HG02870 (cell line): Measurements from ENCODE around the gene UBP1.
A peak's percentile ranks its signal among the peaks of the same experiment; 100 is the strongest.
"Not testable (repeated sequence)": the region's sequence is repeated elsewhere in the genome, so short reads cannot be mapped to it uniquely, and the experiment has no call there.

Source experiments
- ATAC-seq: cut with Tn5 transposase; IDR thresholded peaks from one replicate; pipeline ENCODE4 v1.9.1; 2021; ENCODE audit warnings: mild to moderate bottlenecking, moderate library complexity; ENCODE audit not compliant: unreplicated experiment

UBP1 gene

GRCh38 chr3:33437556-33438283 lies 2.5 kb downstream of the UBP1 start:
- no peak for ATAC-seq

- no peak for ATAC-seq
These were observed 6.4 kb downstream of the UBP1 start for GRCh38 chr3:33433843-33434242.

DNA sequence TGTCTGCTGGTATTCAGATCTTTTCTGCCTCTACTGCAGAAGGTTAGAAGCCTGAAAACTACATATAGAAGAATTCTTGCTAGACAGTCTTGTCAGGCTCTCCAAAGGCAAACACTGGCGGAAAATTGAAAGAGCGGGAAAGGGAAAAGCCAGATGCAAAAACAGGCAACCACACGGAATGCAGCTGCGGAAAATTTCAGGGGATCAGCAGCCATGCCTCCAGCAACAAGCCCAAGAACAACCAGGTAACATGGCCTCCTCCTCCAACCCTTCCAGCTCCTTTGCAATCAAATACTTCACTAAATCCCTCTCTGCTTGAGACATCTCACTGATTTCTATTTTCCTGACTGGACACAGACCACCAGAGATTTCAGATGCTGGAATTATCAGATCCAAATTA lies 9.6 kb downstream of the UBP1 start:
- ATAC-seq: no peak

- ATAC-seq: no peak
These were observed 10.1 kb downstream of the UBP1 start for GRCh38 chr3:33430061-33430460.

DNA sequence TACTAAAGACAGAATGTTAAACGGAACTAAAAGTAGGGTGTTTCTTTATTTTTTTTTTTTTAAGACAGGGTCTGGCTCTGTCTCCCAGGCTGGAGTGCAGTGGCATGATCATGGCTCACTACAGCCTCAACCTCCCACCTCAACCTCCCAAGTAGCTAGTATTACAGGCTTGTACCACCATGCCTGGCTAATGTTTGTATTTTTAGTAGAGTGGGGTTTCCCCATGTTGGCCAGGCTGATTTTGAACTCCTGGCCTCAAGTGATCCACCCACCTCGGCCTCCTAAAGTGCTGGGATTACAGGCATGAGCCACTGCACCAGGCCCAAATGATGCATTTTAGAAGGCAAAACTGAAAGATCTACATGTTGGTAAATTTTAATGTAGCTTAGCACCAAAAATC lies 10.9 kb downstream of the UBP1 start:
- not testable (repeated sequence) for ATAC-seq

- ATAC-seq: no peak
These were observed 11.5 kb downstream of the UBP1 start for GRCh38 chr3:33428734-33429133.

GRCh38 chr3:33426630-33427317 lies 13.4 kb downstream of the UBP1 start:
- ATAC-seq: no peak

DNA sequence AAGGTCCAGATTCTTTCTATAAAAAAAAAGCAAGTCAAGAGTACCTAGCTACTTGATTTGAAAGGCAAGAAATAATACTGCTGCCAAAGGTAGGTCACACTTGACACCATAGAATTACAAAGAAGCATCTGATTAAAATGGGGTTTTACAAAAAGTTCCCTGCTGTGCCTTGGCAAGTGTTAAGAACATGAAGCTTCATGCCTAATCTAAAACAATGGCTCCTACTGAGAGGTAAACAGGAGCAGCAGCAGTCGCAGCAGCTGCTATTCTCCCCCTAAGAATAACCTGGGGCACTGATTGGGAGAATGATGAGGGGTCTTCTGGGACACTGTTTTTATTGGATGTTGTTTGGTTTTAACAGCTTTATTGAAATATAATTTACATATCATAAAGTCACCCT lies 14.1 kb downstream of the UBP1 start:
- no peak for ATAC-seq

DNA sequence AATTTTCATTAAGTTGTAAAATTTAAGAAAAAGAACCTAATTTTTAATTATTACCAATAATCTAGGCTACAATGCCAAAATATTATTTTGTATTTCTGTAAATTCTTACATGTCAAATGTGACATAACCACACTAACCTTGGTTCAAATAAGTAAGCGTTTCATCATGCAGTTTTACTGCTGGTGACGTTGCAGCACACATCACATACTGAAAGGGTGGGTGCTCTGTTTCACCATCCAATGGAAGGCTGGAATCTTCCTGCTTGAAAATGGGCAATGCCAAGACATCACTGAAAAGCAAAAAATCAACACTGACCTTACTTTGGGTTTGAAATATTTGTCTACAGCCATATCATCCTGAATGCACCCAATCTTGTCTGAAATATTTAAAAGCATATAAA lies 14.8 kb downstream of the UBP1 start:
- no peak for ATAC-seq

DNA sequence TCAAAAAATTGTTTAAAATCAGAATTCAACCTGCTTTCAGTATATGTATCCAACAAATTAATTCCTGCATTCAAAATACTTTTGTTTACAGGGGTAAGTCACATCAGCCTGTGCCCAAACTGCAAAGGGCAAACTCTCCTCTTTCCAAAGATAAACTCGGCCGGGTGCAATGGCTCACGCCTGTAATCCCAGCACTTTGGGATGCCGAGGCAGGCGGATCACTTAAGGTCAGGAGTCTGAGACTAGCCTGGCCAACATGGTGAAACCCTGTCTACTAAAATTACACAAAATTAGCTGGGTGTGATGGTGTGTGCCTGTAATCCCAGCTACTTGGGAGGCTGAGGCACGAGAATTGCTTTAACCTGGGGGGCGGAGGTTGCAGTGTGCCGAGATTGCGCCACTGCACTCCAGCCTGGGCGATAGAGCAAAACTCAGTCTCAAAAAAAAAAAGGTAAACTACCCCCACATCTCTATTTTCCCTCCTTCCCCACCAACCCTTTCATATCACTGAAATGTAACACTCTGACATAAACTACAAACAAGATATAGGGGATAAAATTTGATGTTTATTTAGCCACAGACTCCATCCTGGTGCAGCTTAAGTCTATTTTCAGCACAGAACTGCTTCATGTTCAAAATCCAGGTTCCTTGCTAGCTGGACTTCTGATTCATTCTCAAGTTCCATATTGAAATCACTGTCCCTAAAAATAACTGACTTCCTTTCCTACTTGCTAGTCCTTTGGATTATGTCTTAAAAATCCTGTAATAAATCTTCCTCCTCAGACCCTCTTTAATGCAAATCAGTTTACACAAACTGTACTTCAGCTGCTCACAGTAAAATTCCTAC lies 15.4 kb downstream of the UBP1 start:
- ATAC-seq: no peak

DNA sequence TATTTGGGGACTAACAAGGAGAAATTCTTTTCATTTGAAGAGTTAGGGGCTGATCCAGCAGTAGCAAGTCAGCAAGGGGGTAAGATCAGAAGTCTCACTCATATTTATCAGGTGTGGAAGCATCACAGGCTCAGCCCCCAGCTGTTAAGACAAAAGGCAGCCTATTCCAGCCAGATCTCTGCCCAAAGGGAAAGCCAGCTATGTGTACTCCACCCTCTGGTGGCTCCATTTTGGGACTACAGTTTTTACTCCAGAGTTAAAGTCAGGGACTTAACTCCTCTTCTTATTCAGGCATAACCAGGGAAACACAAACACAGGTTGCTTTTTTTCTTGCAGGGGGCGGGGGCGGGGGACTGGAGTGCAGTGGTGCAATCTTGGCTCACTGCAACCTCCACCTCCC lies 19.2 kb downstream of the UBP1 start:
- ATAC-seq: no peak

DNA sequence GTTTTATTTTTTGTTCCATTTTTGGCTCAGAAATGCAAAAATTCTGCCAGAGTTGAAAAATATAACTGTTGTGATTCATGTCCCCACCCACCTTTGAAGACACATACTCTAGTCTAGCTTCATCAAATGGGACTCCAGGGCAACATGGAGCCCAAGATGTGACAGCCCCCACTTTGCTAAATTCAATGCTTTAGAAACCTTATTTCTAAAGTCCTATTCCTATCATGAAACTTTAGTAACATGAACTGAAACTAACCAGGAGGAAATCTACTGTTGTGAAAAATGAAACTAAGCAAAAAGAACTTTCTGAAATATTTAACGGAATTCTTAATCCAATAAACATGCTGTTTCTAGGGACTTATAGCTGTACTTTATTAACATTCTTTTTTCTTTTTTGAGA lies 20.3 kb downstream of the UBP1 start:
- ATAC-seq: peak; percentile 59

DNA sequence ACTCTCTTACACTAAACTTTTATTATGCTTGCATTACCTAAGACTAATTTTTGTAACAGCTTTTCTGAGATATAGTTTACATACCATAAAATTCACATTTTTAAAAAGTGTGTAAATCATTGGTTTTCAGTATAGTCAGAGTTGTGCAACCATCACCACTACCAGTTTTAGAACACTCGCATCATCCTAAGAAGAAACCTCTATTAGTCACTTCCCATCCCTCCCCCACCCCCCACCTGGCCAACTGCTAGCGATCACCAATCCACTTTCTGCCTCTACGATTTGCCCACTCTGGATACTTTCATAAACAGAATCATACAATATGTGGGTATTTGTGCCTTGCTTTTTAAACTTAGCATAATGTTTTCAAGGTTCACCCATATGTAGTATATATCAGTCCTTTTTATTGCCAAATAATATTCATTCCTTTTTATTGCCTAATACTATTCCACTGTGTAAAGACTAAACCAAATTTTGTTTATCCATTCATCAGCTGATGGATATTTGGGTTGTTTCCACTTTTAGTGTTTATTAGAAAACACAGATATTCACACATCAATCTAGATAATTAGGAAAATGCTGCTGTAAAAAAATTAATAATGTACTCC lies 23.0 kb downstream of the UBP1 start:
- no peak for ATAC-seq

- ATAC-seq: not testable (repeated sequence)
These were observed 29.4 kb downstream of the UBP1 start for GRCh38 chr3:33410816-33411215.

DNA sequence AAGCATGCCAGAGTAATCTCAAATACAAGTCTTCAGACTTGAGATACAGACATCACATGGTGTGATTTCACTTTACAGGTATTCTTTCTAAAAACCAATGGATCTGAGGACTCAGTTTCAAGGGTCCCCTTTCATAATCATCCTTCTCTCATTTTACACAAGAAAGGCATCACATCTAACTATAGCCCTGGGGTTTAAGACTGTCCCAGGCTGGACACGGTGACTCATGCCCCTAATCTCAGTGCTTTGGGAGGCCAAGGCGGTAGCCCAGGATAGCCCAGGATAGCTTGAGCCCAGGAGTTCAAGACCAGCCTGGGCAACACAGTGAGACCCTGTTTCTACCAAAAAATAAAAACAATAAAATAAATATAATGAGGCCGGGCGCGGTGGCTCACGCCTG lies 36.4 kb downstream of the UBP1 start:
- no peak for ATAC-seq

GRCh38 chr3:33402936-33403335 lies 37.3 kb downstream of the UBP1 start:
- ATAC-seq: no peak

GRCh38 chr3:33401781-33402180 lies 38.4 kb downstream of the UBP1 start:
- no peak for ATAC-seq

- no peak for ATAC-seq
These were observed 41.8 kb downstream of the UBP1 start for GRCh38 chr3:33398410-33398809.

DNA sequence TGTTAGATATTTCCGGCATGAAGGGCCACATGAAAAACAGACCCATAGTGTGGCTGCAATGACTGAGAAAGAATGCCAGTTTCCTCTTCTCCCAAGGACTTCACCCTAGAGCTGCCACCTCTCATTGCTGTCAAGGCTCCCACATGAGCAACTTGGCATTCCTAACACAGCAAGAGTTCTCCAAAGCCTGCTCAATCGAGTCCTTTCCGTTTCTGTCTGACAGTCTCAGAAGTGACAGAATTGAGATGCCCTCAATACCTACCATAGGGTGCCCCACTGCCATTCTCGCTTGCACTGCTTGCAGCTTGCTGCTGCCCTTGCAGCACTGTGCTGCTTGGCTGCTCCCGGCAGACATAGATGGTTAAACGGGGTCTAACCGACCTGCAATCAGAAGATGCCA lies 44.3 kb downstream of the UBP1 start:
- ATAC-seq: no peak

DNA sequence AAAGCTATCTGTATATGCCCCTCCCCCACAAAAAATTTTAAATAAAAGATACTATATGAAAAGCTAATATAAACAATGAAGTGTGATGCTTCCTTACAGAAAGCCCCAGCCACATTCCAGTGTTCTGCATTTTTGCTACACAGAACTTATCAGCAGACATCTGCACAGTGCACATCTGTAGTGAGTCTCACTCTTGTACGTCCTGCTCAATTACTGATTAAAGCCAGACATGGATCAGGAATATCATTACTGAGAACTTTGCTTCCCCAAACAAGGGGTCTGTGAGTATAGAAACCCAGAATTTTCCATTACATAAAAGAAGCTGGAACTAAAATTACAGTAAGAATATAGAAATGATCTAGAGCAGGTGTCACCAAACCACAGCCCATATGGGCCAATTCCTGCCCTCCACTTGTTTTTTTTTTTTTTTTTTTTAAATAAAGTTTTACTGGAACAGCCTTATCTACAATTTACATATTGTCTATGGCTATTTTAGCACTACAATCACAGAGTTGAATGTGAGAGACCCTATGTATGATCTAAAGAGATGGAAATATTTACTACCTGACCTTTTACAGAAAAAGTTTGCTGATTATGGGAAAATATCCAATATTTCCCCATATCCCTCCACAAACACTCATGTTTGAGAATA lies 45.7 kb downstream of the UBP1 start:
- ATAC-seq: no peak

GRCh38 chr3:33392703-33393125 lies 47.5 kb downstream of the UBP1 start:
- ATAC-seq: no peak
